Endothelial cell of umbilical vein (primary cell): ENCODE results near the gene NSMCE1. TPM values are rescaled to one million over a fixed set of nuclear protein-coding genes. Genes with fewer than 3 reads are reported as not detected.

Source experiments
- BruUV-seq: library from RNA; stranded (reverse); fragments of 400-500 nt; replicated peaks from 2 replicates; lab custom pipeline; 2021; lab: Mats Ljungman, UMichigan
- CTCF ChIA-PET: fragments of 300-600, 350-600 bp; sonication (Branson Sonifier 250); formaldehyde crosslinking; loops from one replicate; lab custom pipeline; 2021; ENCODE audit warnings: antibody characterized with exemption, inconsistent platforms; lab: Charles Lee
- POLR2A ChIA-PET: fragments of 300-600, 350-600 bp; sonication (Branson Sonifier 250); formaldehyde crosslinking; loops from one replicate; lab custom pipeline; 2021; ENCODE audit warnings: antibody characterized with exemption, inconsistent platforms; lab: Charles Lee
- DNase-seq: peaks from one replicate; pipeline ENCODE4 v3.0.0-alpha.2; 2011; ENCODE audit warnings: low read depth, low spot score
- FAIRE-seq: peaks from 2 replicates; lab custom pipeline; 2011; peaks lifted over from hg19 to GRCh38; lab: Jason Lieb, UNC
- H2AFZ ChIP-seq: 2 replicates; pipeline ENCODE4 v1.6.0; 2012; ENCODE audit warnings: low read depth, low read length, control low read depth, inconsistent platforms
- H3K27ac ChIP-seq: 2 replicates; pipeline ENCODE4 v1.5.1; 2011; ENCODE audit warnings: low read depth, mild to moderate bottlenecking, control low read depth, low read length, moderate library complexity; ENCODE audit not compliant: insufficient read depth
- H3K27me3 ChIP-seq, 2 experiments: 2 replicates each; pipeline versions ENCODE4 v1.6.0 to v1.6.1; 2011; ENCODE audit warnings: low read length in 2 of 2, mixed read lengths in 1 of 2; ENCODE audit not compliant: control insufficient read depth in 2 of 2, insufficient read depth in 2 of 2
- H3K36me3 ChIP-seq, 2 experiments: 2 replicates in 1 of 2; 3 replicates in 1 of 2; pipeline ENCODE4 v1.5.1; 2011; ENCODE audit warnings: low read length in 2 of 2, mild to moderate bottlenecking in 1 of 2, moderate library complexity in 1 of 2; ENCODE audit not compliant: control insufficient read depth in 2 of 2, insufficient read depth in 2 of 2; ENCODE audit errors: extremely low read depth in 1 of 2
- H3K4me1 ChIP-seq: 3 replicates; pipeline ENCODE4 v1.5.1; 2011; ENCODE audit warnings: mild to moderate bottlenecking, low read length; ENCODE audit not compliant: control insufficient read depth, insufficient read depth; ENCODE audit errors: extremely low read depth
- H3K4me2 ChIP-seq: 2 replicates; pipeline ENCODE4 v1.6.1; 2011; ENCODE audit warnings: low read length, control low read depth, mixed read lengths; ENCODE audit not compliant: insufficient read depth
- H3K4me3 ChIP-seq, 3 experiments: fragments of 200-600 bp in 1 of 3; sonication (generic), shearing (Covaris generic) in 1 of 3; replicated peaks in 1 of 3; 2 replicates each; pipeline ENCODE4 v1.5.1; 2011 to 2016; ENCODE audit warnings: control low read depth in 3 of 3, low read length in 3 of 3, mild to moderate bottlenecking in 2 of 3, inconsistent platforms in 1 of 3, low read depth in 1 of 3, moderate library complexity in 1 of 3; ENCODE audit not compliant: insufficient read depth in 1 of 3
- H3K79me2 ChIP-seq: 2 replicates; pipeline ENCODE4 v1.6.0; 2012; ENCODE audit warnings: low read length, inconsistent platforms; ENCODE audit not compliant: control insufficient read depth, insufficient read depth
- H3K9ac ChIP-seq: replicated peaks from 2 replicates; pipeline ENCODE3; 2011; ENCODE audit warnings: low read length, control low read depth; ENCODE audit not compliant: insufficient read depth; ENCODE audit errors: extremely low read depth
- H3K9me1 ChIP-seq: replicated peaks from 3 replicates; pipeline ENCODE4 v1.6.0; 2011; ENCODE audit warnings: mild to moderate bottlenecking, low read length; ENCODE audit not compliant: control insufficient read depth, insufficient read depth; ENCODE audit errors: extremely low read depth
- H3K9me3 ChIP-seq: replicated peaks from 2 replicates; pipeline ENCODE4 v1.5.1; 2012; ENCODE audit warnings: low read length, inconsistent platforms; ENCODE audit not compliant: control insufficient read depth, insufficient read depth
- H4K20me1 ChIP-seq: replicated peaks from 2 replicates; pipeline ENCODE3; 2011; ENCODE audit warnings: mild to moderate bottlenecking, low read length; ENCODE audit not compliant: control insufficient read depth, insufficient read depth; ENCODE audit errors: extremely low read depth
- CTCF ChIP-seq, 2 donors: IDR thresholded peaks; 1 replicate in 1 of 2; 2 replicates in 1 of 2; pipeline ENCODE4 v1.5.1; 2011; ENCODE audit warnings: low read length in 2 of 2, mild to moderate bottlenecking in 2 of 2, moderate library complexity in 2 of 2, control low read depth in 1 of 2, inconsistent platforms in 1 of 2, low read depth in 1 of 2; ENCODE audit not compliant: insufficient read depth in 1 of 2; ENCODE audit errors: extremely low read depth in 1 of 2
- EZH2 ChIP-seq: IDR thresholded peaks from 2 replicates; pipeline ENCODE4 v1.6.1; 2012; ENCODE audit warnings: borderline replicate concordance, low read depth, mild to moderate bottlenecking, moderate library complexity, low read length, inconsistent platforms; ENCODE audit not compliant: severe bottlenecking
- FOS ChIP-seq: IDR thresholded peaks from 2 replicates; pipeline ENCODE4 v1.6.1; 2011; ENCODE audit warnings: mild to moderate bottlenecking, low read length, moderate library complexity, borderline replicate concordance; ENCODE audit not compliant: insufficient read depth
- GATA2 ChIP-seq: IDR thresholded peaks from 2 replicates; pipeline ENCODE4 v1.7.0; 2011; ENCODE audit warnings: low read depth, mild to moderate bottlenecking, moderate library complexity, mixed read lengths, low read length; ENCODE audit not compliant: insufficient read length, insufficient read depth
- JUN ChIP-seq: IDR thresholded peaks from 2 replicates; pipeline ENCODE4 v1.6.1; 2011; ENCODE audit warnings: borderline replicate concordance, low read depth; ENCODE audit not compliant: insufficient read length, insufficient read depth
- MAX ChIP-seq: IDR thresholded peaks from 2 replicates; pipeline ENCODE4 v1.6.1; 2011; ENCODE audit not compliant: insufficient read depth, insufficient read length
- MYC ChIP-seq: IDR thresholded peaks from one replicate; pipeline ENCODE4 v1.6.1; 2011; ENCODE audit warnings: mild to moderate bottlenecking, low read depth, low read length
- POLR2A ChIP-seq: IDR thresholded peaks from 2 replicates; pipeline ENCODE4 v1.6.1; 2012; ENCODE audit warnings: low read depth, mild to moderate bottlenecking, control low read depth, low read length
- POLR2AphosphoS5 ChIP-seq: IDR thresholded peaks from 2 replicates; pipeline ENCODE4 v1.6.1; 2012; ENCODE audit warnings: low read depth, mild to moderate bottlenecking, control low read depth, low read length, moderate library complexity; ENCODE audit not compliant: insufficient read depth
- dilution Hi-C: fragments of 300-500 bp; cut with MboI; formaldehyde crosslinking; loops from one replicate; pipeline ENCODE4 v1.15.0; 2019; ENCODE audit warnings: low sequenced_read_pairs; ENCODE audit not compliant: extremely low pct_ligation_motif_present
- intact Hi-C: fragments of 100-400 bp; cut with micrococcal nuclease; formaldehyde crosslinking; loops from one replicate; pipeline ENCODE4 v1.10.0; 2022
- polyA plus RNA-seq, 4 experiments: library from polyadenylated mRNA; depleted of rRNA in 3 of 4; stranded (reverse) in 3 of 4; unstranded in 1 of 4; fragments of >200 nt; gene quantifications; 2 replicates each; pipeline versions ENCODE4 v1.2.1 to v1.2.3, GENCODE V29; 2011 to 2012; ENCODE audit warnings: missing spikeins in 1 of 4
- total RNA-seq: library from RNA; stranded (reverse); gene quantifications from 2 replicates; pipeline ENCODE4 v1.2.3, GENCODE V29; 2021

The NSMCE1 gene
- total and polyA plus RNA-seq, 2 donors (not counting 3 experiments of a cell fraction or from before 2014, with no cell fraction given) = 23.8 to 42.0 TPM

- dilution Hi-C loops (no loop called here), intact Hi-C loops (no loop called here)
- H3K4me1 ChIP-seq = peaks cover 42% of the 10 kb centered on the region
- H4K20me1 ChIP-seq = no peaks in the 10 kb centered on the region
- DNase-seq (no peak), FAIRE-seq (no peak)
- ChIA-PET CTCF (interaction anchor here (1.6 to 15.6 kb wide), 18 partner anchors 9 to 141 kb away, joined by 3 to 299 read pairs (median 16); partner anchors contain the start of gene KDM8), POLR2A (no interaction called here)
- H3K9ac ChIP-seq = no peak overlapping the region
- no peak overlapping the region for H3K4me2 ChIP-seq
- H3K4me3 ChIP-seq = no peak overlapping the region
- H3K36me3 ChIP-seq = peaks cover 0 to 13% of the 10 kb centered on the region in 2 experiments
- H2AFZ ChIP-seq = no peak overlapping the region
- H3K9me3 ChIP-seq = no peaks in the 10 kb centered on the region
- no peak for TF ChIP-seq MAX
- no peak for TF ChIP-seq EZH2
- TF ChIP-seq MYC = no peak
- no peak for TF ChIP-seq POLR2AphosphoS5
- no peak for TF ChIP-seq JUN
- TF ChIP-seq GATA2 = no peak
- no peak for TF ChIP-seq FOS
- TF ChIP-seq CTCF (IDR thresholded peaks at IDR 0.05; ENCODE audit: extremely low read depth in 1 of 2, insufficient read depth in 1 of 2, low read depth in 1 of 2, low read length in 2 of 2) = no peak
- no peak for TF ChIP-seq POLR2A
- no peaks in the 10 kb centered on the region for H3K79me2 ChIP-seq
- BruUV-seq = no TSS peak
- no peaks in the 10 kb centered on the region for H3K9me1 ChIP-seq
- no peak overlapping the region for H3K27ac ChIP-seq
- no peaks in the 10 kb centered on the region for H3K27me3 ChIP-seq
Observed at GRCh38 chr16:27233731-27234130, 34.8 kb downstream of the NSMCE1 start.
